ENCODE results near the gene GPR137C.

Gene GPR137C, protein sequence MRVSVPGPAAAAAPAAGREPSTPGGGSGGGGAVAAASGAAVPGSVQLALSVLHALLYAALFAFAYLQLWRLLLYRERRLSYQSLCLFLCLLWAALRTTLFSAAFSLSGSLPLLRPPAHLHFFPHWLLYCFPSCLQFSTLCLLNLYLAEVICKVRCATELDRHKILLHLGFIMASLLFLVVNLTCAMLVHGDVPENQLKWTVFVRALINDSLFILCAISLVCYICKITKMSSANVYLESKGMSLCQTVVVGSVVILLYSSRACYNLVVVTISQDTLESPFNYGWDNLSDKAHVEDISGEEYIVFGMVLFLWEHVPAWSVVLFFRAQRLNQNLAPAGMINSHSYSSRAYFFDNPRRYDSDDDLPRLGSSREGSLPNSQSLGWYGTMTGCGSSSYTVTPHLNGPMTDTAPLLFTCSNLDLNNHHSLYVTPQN

DNA sequence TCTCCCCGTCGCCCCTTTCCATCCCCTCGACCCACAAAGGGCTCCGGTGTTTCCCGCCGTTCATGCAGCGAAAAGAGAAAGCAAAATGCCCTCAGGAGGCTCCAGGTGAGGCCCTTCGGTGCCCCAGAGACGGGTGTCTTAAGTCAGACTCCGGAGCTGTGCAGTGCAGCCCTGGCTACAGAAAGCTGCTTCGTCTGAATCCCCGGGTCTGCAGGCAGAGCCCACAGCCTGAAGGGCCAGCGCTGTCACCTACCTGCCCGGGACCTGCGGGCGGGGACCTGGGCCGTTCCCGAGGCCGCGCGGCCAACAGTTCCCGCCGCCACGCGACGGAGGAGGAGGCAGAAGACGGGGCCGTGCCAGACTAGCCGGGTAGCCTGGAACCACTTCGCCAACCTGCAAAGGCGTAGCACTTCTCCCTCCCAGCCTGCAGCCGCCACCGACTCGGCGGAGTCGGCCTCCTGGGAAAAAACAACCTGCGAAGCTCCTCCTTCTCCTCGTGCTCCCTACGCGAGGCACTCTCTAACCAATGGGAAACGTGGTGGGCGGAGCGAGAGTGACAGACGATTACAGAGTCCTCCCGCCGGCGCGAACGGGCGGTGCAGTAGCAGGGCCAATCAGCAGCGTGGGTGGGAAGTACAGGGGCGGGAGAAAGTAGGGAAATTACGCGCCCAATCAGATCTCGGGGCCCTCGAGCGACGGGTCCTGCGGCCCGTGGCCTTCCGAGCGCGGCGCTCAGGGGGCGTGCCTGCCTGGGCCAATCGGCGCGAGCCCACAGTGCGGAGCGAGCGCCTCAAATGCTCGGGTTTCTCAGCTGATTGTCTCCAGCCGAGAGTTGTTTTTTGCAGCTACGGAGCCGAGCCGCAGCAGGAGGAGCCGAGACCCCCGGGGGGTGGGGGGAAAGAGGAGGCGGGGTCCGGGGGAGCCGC, at the start of gene GPR137C, which contains the start of gene TXNDC16:
GPR137C (plus strand) TSS at position 774 of the 926 bp plus-strand sequence. CDS start 312 bp downstream, outside the sequence.
TXNDC16 (minus strand) TSS at position 443 of the 926 bp plus-strand sequence. CDS start 8,948 bp downstream, outside the sequence.
- DNase-seq (ENCODE audit: low read depth), result peak; percentile 95

DNA sequence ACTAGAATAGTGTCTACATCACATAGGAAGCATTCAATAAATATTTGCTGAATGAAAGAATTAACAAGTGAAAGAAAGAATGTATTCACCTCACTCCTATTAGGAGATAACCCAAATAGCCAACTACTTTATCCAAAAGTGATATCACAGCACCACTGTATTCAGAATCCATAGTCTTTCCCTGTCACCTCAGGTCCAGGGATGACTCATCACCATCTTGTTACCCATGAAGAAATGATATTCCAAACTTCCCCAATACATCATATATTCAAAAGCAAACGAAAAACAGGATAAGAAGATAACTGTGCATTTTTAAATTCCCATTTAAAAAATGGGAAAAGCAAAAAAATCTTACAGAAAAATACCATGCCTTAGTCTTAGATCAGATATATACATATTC, 39.4 kb upstream of the GPR137C start:
- DNase-seq (ENCODE audit: low read depth), result no peak

DNA sequence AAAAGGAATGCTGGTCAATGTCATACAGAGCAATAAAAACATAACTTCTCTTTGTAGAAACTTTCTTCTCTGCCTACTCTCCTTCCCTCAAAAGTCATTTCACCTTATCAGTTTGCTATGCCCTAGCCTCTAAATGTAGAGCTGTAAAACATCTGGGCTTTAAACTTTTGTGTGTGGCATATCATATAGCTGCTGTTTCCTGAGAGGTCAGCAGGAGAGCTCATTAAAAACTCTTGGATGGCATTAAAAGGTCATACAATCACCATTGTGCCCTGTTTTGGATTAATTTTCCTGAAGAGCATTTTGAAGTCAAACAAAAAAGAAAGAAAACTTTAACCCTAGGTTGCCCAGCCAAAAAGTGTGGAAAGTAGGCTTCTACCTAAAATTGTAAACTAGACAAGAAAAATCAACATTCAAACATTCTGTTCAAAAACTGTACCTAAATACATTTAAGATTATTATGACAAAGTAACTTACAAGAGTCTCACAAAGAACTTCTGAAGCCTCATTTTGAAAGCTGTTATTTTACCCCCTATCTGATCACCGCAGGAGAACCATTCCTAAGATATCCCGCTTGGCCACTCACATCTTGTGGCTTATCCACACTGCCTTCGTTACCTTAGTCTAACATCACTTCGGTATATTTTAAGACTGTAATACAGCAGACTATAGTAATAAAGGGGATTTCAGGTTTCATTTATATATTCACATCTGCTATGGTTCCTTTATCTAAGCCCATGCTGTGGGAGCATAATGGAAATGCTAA, 38.4 kb upstream of the GPR137C start:
- no peak for DNase-seq (ENCODE audit: low read depth)

GRCh38 chr14:52522033-52522432, 30.6 kb upstream of the GPR137C start:
- no peak for DNase-seq (ENCODE audit: low read depth)

GRCh38 chr14:52522581-52523345, 29.9 kb upstream of the GPR137C start:
- DNase-seq (ENCODE audit: low read depth), result no peak

DNA sequence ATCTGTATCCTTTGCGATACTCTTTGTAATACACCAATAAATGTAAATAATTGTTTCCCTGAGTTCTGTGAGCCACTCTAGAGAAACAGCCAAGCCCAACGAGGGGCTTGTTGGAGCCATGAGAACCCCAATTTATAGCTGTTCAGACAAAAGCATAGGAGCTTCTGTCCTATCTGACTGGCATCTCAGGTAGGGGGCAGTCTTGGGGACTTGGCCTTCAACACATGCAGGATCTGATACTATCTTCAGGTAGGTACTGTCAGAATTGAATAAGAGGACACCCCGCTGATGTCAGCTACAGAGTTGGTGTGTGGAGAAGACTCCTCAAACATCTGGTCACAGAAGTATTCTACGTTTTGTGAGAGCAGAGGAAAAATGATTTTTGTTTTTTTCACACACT, 25.6 kb upstream of the GPR137C start:
- no peak for DNase-seq (ENCODE audit: low read depth)

DNA sequence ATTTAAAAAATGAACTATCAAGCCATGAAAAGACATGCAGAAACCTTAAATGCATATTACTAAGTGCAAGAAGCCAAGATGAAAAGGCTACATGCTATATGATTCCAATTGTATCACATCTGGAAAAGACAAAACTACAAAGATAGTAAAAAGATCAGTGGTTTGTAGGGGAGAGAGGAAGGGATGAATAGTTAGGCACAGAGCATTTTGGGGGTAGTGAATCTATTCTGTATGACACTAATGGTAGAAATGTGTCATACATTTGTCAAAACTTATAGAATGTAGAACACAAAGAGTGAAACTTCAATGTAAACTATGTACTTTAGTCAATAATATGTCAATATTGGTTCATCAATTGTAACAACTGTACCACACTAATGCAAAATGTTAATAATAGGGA, 21.2 kb upstream of the GPR137C start:
- no peak for DNase-seq (ENCODE audit: low read depth)

DNA sequence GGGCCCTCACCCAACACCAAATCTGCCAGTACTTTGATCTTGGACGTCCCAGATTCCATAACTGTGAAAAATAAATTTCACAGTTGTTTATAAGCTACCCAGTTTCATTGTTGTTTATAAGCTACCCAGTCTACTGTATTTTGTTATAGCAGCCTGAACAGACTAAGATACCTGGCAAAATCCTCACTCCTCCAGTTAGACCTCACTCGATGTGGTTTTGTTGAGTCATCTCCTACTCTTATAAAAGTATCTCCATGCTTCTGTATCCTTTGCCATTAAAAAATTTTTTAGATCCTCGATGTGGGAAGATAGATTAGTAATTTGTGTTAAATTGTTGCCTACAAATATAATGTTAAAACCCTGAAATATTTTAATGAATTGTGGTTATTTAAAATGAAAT, 16.4 kb upstream of the GPR137C start:
- DNase-seq (ENCODE audit: low read depth), result no peak

DNA sequence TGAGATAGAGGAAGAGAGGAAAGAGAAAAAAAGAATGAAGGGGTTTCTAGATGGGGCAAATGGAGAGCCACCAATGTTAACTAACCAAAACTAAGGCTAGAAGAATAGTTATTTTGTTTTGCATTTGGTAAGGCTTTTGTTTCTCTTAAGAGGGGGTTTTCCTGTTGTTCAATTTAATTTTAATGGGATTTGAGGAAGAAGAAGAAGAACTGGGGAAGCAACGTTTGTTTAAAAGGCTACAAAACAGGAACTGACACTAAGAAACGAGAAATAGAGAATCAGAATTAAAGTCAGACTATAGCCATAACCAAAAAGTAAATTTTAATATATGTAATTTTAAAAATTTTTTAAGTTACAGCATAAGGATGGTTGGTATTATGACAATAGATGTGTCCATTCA, 14.0 kb upstream of the GPR137C start:
- no peak for DNase-seq (ENCODE audit: low read depth)

GRCh38 chr14:52545584-52546317, 6.9 kb upstream of the GPR137C start:
- no peak for DNase-seq (ENCODE audit: low read depth)

DNA sequence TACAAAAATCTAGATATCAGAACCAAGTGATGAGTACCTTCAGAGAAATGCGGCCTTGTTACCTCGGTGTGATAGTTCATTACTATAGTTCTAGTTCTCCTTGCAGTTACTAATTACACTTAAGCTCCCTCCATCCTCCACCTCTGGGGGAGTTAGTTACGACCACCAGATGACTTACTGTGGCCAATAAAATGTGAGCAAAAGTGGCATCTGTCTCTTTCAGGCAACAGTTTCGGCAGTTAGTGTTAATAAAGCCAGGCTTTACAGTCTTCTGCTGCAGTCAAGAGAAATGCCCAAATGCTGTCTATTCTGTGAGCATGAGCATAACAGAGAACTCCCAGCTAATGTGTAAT, 6.3 kb upstream of the GPR137C start:
- no peak for DNase-seq (ENCODE audit: low read depth)

- DNase-seq (ENCODE audit: low read depth), result no peak
Observed at GRCh38 chr14:52547027-52547426, 5.6 kb upstream of the GPR137C start.

DNA sequence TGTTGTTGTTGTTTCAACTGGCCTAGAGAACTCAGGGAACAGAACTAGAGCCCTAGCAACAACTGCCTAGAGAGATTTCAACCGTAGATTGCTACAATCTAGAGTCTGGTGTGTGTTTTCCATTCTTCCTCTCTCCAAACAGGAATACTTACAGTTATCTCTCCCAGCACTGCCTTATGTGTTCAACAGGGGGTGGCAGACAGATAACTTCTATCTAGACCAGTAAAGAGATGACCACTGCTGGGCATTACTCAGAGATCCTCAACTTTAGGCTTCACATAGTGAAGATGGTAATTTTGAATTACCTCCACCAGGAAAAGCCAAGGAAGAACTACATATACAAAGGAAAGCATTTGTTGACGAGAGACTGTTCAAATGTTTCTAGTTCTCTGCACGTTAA, 5.1 kb upstream of the GPR137C start:
- no peak for DNase-seq (ENCODE audit: low read depth)

DNA sequence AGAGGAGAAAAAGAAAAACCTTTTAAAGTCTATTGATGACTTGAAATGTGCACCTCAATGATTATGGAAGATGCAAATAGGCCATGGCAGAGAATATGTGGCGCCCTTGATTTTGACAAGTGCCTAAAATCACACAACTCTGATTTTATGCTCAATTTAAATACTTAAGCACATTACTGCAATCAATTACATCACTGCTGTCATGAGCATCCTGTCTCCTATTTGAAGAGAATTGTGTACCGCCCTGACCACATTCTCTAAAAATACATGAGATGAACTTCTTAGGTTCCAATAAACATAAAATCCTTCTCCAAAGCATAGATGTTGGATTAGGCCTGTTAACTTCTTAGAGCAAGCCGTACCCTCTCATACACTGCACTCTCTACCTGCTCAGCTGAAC, 2.0 kb upstream of the GPR137C start:
- DNase-seq (ENCODE audit: low read depth), result no peak

DNA sequence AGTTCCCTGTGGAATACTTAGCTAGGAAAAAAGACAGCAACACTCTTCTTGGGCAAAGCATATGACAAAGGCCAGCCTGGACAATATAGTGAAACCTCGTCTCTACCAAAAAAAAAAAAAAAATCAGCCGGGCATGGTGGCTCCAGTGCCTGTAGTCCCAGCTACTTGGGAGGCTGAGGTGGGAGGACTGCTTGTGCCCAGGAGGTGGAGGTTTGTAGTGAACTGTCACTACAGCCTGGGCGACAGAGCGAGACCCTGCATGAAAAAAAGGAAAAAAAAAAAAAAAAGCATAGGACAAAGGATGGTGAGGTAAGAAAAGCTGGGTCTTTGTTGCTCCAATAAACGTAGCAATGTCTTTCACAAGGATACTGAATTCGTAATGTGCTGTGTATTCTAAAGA, 1.4 kb upstream of the GPR137C start:
- no peak for DNase-seq (ENCODE audit: low read depth)

DNA sequence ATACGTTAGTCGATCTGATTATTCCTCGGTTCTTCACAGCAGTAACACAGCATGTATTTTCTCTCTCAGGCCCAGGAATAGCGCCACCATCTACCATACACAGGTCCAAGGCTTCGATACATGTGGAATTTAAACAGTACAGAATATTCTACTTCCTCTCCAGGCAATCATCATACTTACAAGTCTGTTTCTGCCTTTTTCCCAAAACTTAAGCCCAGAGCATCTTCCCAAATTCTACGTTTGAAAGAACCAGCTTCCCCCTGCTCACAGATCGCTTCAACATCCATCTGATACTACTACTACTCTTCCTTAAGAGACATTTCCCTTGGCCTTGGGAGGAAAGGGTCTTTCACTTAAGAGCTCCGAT, 957 bp upstream of the GPR137C start:
- DNase-seq (ENCODE audit: low read depth), result no peak

DNA sequence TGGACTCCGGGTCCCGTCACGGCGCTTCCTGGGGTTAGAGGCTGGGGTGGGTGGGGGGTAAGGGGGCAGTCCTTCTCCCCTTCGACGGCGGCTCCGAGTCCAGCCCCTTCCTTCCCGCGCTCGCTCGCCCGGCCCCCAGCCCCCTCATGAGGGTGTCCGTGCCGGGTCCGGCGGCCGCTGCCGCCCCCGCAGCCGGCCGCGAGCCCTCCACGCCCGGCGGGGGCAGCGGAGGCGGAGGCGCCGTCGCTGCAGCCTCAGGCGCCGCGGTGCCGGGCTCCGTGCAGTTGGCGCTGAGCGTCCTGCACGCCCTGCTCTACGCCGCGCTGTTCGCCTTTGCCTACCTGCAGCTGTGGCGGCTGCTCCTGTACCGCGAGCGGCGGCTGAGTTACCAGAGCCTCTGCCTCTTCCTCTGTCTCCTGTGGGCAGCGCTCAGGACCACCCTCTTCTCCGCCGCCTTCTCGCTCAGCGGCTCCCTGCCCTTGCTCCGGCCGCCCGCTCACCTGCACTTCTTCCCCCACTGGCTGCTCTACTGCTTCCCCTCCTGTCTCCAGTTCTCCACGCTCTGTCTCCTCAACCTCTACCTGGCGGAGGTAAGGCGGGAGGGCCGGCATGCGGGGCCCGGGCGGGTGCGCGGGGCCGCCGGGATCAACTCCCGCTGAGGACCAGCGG, 500 bp downstream of the GPR137C start:
- DNase-seq (ENCODE audit: low read depth), result no peak

DNA sequence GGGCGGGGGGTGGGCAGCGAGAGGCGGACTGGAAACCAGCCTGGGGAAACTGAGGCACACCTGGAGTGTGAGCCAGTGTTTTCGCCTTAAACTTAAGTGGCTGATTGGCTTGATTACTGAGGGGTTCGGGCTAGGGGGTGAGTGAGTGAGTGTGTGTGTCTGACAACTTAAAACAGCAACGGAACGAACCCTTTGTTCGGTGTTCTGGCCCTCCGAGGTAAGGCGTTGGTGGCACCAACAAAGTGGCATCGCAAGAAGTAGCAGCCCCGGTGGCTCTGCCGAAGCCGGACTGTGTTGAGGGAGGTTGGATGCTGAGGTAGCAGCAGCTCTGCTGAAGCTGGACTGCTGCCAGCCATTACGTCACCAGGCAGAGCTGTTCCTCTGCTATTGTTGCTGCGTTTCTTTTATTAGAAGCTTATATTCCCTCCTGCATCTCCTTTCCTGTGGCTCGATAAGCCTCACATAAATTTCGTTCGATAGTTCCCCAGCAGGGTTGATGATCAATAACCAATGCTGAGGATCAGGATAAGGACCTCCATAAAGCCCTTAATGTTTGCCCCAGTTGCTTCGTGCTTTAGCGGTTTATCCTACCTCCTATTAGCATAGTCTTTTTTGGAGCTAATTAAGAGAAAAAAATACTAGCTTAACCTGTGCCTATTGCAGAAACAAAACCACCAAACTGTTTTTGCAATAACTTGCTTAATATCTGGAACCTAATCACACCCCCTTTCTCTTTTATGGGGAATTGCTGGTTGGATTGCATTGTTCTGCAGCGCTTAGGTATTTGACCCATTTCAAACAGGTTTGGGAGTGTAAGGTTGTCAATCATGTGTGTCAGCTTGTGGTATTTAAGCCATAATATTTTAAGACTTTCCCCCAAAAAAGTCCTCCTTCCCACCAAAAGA, 1.3 kb downstream of the GPR137C start:
- peak; percentile 53 for DNase-seq (ENCODE audit: low read depth)

DNA sequence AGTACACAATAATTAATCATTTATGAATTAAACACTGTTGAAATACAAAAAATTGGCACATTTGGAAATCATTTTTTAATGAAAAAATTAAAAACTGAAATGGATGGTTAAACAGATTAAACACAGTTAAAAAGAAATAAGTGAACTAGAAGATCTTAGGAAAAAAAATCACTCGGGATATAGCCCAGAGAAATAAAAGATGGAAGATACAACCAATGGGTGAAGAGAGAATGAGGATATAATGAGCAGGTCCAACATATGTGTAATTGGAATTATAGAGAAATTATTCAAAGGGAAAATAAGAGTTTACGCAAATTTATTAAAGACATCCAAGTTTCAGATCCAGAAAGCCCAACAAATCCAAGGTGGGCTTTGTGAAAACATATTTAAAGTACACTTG, 6.1 kb downstream of the GPR137C start:
- no peak for DNase-seq (ENCODE audit: low read depth)
